Measurements from ENCODE around the gene QPCTL.

The QPCTL gene

DNA sequence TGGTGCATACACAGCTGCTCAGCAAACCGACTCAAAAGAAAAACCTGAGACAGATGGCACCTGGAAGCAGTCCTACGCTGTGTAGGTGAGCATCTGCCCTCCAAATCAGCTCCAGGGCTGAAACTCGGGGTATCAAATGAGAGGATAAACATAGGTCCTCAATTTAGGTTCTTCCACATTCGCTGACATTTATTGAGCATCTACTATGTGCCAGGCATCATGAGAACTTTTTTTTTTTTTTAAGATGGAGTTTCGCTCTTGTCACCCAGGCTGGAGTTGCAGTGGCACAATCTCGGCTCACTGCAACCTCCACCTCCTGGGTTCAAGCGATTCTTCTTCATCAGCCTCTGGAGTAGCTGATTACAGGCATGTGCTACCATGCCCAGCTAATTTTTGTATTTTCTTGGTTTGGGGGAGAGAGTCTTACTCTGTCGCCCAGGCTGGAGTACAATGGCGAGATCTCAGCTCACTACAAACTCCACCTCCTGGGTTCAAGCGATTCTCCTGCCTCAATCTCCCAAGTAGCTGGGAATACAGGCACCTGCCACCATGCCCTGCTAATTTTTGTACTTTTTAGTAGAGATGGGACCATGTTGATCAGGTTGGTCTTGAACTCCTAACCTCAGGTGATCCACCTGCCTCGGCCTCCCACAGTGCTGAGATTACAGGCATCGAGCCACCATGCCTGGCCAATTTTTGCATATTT is 13.4 kb downstream of the QPCTL start:
- Histone ChIP-seq H3K27ac (replicated peaks) (no peak overlapping the region), H3K27me3 (ENCODE audit: insufficient read depth, poor library complexity, severe bottlenecking) (no peaks in the 10 kb centered on the region), H3K4me3 (replicated peaks; ENCODE audit: insufficient read depth, low read length) (no peak overlapping the region)
- TF ChIP-seq, protein P1, sequence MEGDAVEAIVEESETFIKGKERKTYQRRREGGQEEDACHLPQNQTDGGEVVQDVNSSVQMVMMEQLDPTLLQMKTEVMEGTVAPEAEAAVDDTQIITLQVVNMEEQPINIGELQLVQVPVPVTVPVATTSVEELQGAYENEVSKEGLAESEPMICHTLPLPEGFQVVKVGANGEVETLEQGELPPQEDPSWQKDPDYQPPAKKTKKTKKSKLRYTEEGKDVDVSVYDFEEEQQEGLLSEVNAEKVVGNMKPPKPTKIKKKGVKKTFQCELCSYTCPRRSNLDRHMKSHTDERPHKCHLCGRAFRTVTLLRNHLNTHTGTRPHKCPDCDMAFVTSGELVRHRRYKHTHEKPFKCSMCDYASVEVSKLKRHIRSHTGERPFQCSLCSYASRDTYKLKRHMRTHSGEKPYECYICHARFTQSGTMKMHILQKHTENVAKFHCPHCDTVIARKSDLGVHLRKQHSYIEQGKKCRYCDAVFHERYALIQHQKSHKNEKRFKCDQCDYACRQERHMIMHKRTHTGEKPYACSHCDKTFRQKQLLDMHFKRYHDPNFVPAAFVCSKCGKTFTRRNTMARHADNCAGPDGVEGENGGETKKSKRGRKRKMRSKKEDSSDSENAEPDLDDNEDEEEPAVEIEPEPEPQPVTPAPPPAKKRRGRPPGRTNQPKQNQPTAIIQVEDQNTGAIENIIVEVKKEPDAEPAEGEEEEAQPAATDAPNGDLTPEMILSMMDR (IDR thresholded peaks at IDR 0.05; ENCODE audit: insufficient read depth, low read length) = no peak
- DNase-seq (ENCODE audit: low read depth in 1 of 2, low spot score in 1 of 2) = no peak

DNA sequence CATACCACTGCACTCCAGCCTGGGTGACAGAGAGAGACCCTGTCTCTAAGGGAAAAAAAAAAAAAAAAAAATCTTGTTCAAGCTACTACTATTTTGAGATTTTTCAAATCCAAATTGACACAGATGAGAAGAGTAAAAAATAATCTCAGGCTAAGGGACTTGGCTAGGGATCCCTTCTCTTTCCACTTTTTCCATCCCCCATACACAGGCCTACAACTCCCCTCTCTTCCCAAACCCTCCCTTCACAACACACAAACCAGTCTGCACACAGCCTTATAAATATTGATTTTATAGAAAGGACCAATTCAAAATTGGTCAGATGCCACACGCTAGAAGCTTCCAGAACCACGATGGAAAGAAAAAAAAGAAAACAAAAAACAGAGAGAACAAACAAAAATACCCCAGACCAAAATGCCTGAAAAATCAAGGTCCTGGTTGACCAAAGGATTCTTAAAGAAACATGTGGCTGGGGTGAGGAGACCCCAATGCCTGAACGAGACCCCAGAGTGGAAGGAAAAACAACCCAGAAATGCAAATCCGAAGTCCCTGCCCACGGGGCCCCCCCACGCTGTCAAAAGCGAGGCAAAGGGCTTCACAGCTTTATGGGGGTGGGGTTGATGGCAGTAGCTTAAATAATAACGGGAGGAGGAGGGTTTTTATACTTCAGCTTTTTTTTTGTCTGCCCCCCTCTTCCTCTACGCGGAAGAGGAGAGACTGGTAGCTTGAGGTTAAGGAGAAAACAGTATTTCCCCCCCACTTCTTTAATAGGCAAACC is 18.1 kb downstream of the QPCTL start:
- Histone ChIP-seq H3K4me3 (replicated peaks; ENCODE audit: insufficient read depth, low read length) (no peak overlapping the region), H3K27me3 (ENCODE audit: insufficient read depth, poor library complexity, severe bottlenecking) (no peaks in the 10 kb centered on the region), H3K27ac (replicated peaks) (no peak overlapping the region)
- TF ChIP-seq REST (IDR thresholded peaks at IDR 0.05; ENCODE audit: insufficient replicate concordance, low read depth) = no peak
- TF ChIP-seq GABPA (IDR thresholded peaks at IDR 0.05; ENCODE audit: low read depth) = no peak
- no peak for TF ChIP-seq SPI1 (IDR thresholded peaks at IDR 0.05; ENCODE audit: borderline replicate concordance, low read depth)
- TF ChIP-seq POLR2AphosphoS5 (IDR thresholded peaks at IDR 0.05; ENCODE audit: low read depth) = no peak
- TF ChIP-seq, protein P1 (IDR thresholded peaks at IDR 0.05; ENCODE audit: insufficient read depth, low read length) = no peak
- DNase-seq (ENCODE audit: low read depth in 1 of 2, low spot score in 1 of 2) = no peak

DNA sequence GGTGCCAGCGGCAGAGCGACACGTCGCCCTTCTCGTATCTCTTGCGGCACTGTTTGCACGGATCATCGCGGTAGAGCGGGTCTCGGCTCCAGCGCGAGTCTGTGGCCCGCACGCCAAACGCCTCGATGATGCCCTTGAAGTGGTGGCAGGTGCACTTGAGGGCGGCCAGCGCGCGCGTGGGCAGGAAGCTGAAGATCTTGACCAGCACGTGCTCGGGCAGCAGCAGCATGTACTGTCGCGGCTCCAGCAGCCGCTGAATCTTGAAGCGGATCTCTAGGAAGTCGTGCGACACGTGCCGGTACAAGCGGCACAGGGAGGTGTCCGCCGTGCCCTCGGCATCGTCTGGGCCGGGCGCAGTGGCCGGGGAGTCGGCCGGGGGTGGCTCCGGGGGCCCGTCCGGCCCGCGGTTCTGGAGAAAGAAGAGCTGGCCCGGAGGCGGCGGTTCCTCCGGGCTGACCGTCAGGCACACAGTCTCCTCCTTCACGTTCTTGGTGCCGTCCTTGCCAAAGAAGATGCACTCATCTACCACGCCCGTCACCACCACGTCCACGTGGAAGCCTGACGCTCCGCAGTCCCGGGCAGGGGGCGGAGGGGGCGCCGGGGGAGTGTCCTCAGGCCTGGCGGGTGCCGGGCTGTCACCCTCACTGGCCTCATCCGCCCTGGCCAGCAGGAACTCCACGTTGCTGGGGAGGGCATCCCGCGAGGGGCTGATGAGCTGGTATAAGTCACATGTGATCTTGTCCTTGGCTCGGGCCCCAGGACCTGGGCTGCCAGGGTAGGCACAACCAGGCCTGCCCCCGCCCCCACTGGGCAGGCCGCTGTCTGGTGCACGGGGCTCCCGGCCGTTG is 19.6 kb downstream of the QPCTL start:
- H3K27ac ChIP-seq (replicated peaks) = no peak overlapping the region
- no peak for DNase-seq (ENCODE audit: low read depth in 1 of 2, low spot score in 1 of 2)
- no peaks in the 10 kb centered on the region for H3K27me3 ChIP-seq (ENCODE audit: insufficient read depth, poor library complexity, severe bottlenecking)
- TF ChIP-seq GABPA (IDR thresholded peaks at IDR 0.05; ENCODE audit: low read depth) (no peak), SPI1 (IDR thresholded peaks at IDR 0.05; ENCODE audit: borderline replicate concordance, low read depth) (no peak)
- H3K4me3 ChIP-seq (replicated peaks; ENCODE audit: insufficient read depth, low read length) = no peak overlapping the region

GRCh38 chr19:45712699-45713067 is 20.2 kb downstream of the QPCTL start:
- no peak overlapping the region for H3K27ac ChIP-seq (replicated peaks)
- H3K4me3 ChIP-seq (replicated peaks; ENCODE audit: insufficient read depth, low read length) = no peak overlapping the region
- TF ChIP-seq SPI1 (IDR thresholded peaks at IDR 0.05; ENCODE audit: borderline replicate concordance, low read depth) = no peak
- TF ChIP-seq, protein P1 (IDR thresholded peaks at IDR 0.05; ENCODE audit: insufficient read depth, low read length) = no peak
- no peak for TF ChIP-seq POLR2AphosphoS5 (IDR thresholded peaks at IDR 0.05; ENCODE audit: low read depth)
- TF ChIP-seq GABPA (IDR thresholded peaks at IDR 0.05; ENCODE audit: low read depth) = no peak
- no peak for TF ChIP-seq REST (IDR thresholded peaks at IDR 0.05; ENCODE audit: insufficient replicate concordance, low read depth)
- H3K27me3 ChIP-seq (ENCODE audit: insufficient read depth, poor library complexity, severe bottlenecking) = no peaks in the 10 kb centered on the region
- no peak for DNase-seq (ENCODE audit: low read depth in 1 of 2, low spot score in 1 of 2)
